IPS-NIHi7 (cell line): ENCODE data around the gene TUFT1.
"Not testable (repeated sequence)": the region's sequence is repeated elsewhere in the genome, so short reads cannot be mapped to it uniquely, and the experiment has no call there.

Experiments
- DNase-seq: peaks from one replicate; pipeline ENCODE4 v3.0.0; 2012; ENCODE audit warnings: mixed read lengths; ENCODE audit errors: extremely low spot score

Gene TUFT1

GRCh38 chr1:151581451-151581850 lies 41.3 kb downstream of the TUFT1 start:
- no peak for DNase-seq

GRCh38 chr1:151581921-151582320 lies 41.8 kb downstream of the TUFT1 start:
- DNase-seq, result no peak

- no peak for DNase-seq
These were observed 43.7 kb downstream of the TUFT1 start for GRCh38 chr1:151583796-151584195.

DNA sequence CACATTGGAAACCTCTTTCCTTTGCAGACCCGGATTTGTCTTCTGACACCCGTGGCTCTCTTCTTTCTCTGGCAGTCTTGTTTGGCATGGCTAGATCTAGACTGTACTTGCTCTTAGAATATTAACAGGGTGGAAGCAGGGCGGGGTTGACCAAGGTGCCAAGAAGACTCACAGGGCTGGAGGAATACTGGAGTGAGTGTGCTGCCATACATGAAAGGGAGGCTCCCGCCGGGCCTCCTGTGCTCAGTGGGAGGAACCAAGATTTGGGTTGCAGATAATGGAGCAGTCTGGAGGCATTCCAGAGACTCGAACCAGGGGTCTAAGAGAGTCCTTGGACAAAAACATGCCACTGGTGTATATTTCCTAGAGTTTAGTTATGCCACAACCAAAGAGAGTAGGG lies 44.2 kb downstream of the TUFT1 start:
- DNase-seq, result no peak

- DNase-seq, result no peak
These were observed 44.7 kb downstream of the TUFT1 start for GRCh38 chr1:151584780-151585179.

- DNase-seq, result no peak
These were observed 45.5 kb downstream of the TUFT1 start for GRCh38 chr1:151585622-151586021.

DNA sequence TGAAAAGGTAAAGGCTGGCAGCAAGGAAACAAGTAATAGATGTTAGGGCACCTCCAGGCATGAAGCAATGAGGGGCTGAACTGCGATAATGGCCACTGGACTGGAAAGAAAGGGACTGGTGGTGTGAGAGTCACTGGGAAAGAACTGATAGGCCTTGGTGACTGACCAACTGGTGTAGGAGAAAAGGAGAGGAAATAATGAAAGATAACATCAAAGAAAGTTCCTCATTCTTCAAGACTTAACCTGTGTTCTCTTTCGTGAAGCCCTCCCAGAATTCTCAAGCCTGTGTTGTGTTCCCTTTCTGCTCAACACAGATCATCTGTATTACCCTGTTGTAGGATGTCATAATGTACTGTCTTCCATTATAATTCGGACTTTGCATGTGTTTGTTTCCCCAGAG lies 50.9 kb downstream of the TUFT1 start:
- DNase-seq, result no peak

DNA sequence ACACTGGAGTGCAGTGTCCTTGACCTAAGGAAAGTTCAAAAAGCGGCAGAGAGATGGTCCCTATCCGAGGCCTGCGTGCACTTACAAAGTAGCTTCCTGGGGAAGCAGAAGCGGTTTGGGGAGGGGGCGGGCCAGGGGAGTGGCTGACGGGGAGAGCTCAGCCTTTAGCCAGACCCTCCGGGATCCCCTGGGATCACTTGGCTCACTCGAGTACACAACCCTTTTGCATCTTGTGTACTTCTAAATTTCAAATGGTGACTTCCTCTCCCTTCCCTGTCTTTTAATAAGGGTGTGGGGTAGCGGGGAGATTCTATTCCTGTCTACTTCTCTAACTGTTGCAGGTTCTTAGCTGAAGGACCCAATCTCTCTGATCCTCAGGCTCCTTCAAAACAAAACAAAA lies 53.6 kb downstream of the TUFT1 start:
- peak; percentile 69 for DNase-seq

GRCh38 chr1:151594143-151594625 lies 54.1 kb downstream of the TUFT1 start:
- DNase-seq, result peak; percentile 93

DNA sequence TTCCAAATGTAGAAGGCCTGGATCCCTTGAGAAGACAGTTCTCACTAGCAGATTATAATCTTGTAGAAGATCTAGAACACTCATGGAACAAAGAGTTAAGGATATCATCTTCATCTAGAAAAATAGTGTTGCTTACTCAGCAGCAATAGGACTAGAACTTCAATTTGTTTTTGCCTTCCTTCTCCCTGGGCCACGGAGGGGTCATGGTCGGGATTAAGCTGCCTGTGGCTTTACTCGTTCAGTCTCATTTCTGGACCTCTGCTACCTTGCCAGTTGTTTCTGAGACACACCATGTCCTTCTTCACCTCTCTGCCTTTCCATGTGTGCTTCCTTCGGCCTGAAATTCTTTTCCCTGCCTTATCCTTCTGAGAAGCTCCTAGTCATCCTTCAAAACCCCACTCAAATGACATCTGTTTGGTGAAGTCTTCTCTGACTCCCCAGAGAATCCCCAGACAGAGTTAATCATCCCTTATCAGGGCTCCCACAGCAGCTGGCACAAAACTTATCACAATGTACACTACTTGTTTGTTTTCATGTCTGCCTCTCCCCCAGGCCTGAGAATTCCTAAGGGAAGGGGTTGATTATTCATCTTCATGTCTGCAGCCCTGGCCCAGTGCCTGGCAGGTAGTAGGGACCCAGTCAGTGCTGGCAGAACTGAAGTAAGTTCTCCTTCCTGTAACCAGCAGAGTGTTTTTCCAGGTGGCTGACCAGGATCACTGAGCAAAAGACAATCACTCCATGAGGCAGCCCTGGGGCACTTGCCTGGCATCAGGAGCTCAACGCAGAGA lies 56.3 kb downstream of the TUFT1 start:
- DNase-seq, result no peak

DNA sequence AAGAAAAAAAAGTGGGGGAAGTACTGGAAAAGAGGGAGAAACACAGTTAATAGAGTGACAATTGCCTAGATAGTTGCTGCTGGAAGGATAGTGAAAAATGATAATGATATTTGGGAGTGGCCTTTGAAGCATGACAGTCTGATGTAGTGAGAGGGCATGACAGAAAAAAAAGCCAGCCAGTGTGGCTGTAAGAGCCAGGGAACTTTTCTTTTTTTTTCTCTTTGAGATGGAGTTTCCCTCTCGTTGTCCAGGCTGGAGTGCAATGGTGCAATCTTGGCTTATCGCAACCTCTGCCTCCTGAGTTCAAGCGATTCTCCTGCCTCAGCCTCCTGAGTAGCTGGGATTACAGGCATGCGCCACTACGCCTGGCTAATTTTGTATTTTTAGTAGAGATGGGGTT lies 62.4 kb downstream of the TUFT1 start:
- DNase-seq, result not testable (repeated sequence)

GRCh38 chr1:151604291-151604690 lies 64.2 kb downstream of the TUFT1 start:
- DNase-seq, result no peak

GRCh38 chr1:151606384-151606783 lies 66.3 kb downstream of the TUFT1 start:
- no peak for DNase-seq

DNA sequence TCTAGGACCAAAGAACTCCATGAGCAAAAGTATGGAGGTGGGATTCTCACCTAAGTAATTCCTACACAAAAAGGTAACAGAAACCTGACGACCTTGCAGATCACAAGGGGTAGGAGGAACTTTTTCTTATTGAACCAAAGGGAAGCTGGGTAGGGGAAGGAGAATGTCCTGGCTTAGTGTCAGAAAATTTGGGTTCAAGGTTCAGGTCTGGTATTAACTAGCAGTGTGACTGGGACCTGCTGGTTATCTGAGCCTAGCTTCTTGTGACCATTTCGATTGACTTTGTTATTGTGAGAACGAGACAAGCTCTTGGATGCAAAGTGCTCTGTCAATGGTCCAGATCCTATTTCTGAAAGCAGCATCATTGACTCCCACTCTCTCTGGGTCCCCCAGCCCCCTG lies 66.7 kb downstream of the TUFT1 start:
- no peak for DNase-seq

DNA sequence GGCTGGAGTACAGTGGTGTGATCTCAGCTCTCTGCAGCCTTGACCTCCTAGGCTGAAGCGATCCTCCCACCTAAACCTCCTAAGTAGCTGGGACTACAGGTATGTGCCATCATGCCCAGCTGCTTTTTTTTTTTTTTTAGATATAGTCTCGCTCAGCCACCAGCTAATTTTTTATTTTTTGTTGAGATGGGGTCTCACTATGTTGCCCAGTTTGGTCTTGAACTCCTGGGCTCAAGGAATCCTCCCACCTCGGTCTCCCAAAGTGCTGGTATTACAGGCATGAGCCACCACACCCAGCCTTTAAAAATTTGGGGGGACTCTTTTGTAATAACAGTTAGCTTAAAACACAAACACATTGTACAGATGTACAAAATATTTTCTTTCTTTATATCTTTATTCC lies 70.0 kb downstream of the TUFT1 start:
- DNase-seq, result no peak

GRCh38 chr1:151611288-151611790 lies 71.2 kb downstream of the TUFT1 start:
- DNase-seq, result no peak

- peak; percentile 98 for DNase-seq
These were observed 71.9 kb downstream of the TUFT1 start, which contains the start of gene SNX27 for GRCh38 chr1:151611832-151612500. Gene SNX27 (plus strand): TSS chr1:151612050. CDS start chr1:151612202, 152 bp downstream.

DNA sequence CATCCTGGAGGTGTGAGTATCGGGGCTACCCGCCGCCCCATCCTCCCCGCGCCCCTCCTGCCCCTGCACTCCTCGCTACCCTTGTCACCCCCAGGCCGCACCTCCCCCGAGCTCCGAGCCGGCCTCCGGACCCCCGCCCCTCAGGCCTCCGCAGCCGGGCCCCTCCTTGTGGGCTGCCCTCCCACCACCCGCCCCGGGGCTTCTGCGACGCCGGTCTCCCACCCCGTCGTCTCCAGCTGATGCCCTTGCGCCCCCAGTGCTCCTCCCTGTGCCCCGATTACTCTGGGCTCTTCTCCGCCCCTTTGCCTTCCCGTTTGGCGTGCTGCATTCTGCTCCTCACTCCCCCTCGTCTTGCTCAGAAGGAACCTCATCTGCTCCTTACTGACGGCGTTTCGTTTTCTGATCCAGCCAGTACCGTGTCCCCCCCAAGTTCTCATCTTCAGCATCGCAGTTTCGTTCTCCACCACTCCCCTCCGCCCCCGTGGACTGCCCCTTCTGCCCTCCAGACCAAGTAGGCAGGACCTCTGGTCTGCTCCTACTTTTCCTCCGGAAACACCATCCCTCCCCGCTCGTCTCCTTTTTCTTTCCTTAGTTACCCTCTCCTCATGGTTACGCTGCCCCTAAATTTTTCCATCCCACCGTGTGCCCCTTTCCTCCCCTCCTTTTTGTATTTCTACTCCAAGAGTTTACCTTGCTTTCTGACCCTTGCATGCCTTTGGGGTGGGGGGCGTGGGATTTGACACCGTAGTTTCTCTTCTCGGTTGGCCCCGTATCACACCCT lies 72.6 kb downstream of the TUFT1 start:
- DNase-seq, result peak; percentile 37

- DNase-seq, result peak; percentile 48
These were observed 73.2 kb downstream of the TUFT1 start for GRCh38 chr1:151613282-151613780.

- DNase-seq, result no peak
These were observed 75.8 kb downstream of the TUFT1 start for GRCh38 chr1:151615711-151616504.

DNA sequence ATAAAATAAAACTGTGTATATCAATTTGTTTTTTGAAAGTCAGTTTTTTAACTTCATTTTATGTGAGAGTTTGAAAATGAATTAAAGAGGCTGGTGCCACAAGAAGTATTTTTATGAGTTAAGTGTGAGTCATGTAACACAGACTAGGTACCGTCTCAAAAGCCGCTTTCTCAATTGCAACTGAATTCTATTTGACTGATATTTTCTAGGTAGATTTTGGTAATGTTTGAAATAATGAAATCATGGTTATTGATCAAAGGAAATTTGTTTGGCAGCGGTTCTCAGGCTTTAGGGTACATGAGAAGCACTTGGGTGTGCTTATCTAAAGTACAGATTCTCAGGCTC lies 76.4 kb downstream of the TUFT1 start:
- no peak for DNase-seq
